Epithelial cell of proximal tubule (primary cell): ENCODE data around the gene AKT1S1. TPM values are rescaled to one million over a fixed set of nuclear protein-coding genes. Genes with fewer than 3 reads are reported as not detected.

Experiments used
- DNase-seq: peaks from one replicate; pipeline ENCODE4 v3.0.0-alpha.2; 2011; ENCODE audit warnings: low read depth
- H3K4me3 ChIP-seq: 2 replicates; pipeline ENCODE4 v1.5.1; 2011; ENCODE audit warnings: low read depth, mild to moderate bottlenecking, low read length
- total RNA-seq: library from RNA; depleted of rRNA; stranded (reverse); fragments of >200 nt; gene quantifications from 2 replicates; pipeline ENCODE4 v1.2.3, GENCODE V29; 2015
- TF ChIP-seq, protein P1 (sequence below): conservative IDR thresholded peaks from 2 replicates; pipeline ENCODE4 v1.5.1; 2012; ENCODE audit warnings: low read depth, mild to moderate bottlenecking, low read length

Gene AKT1S1
- total RNA-seq, 1 donor from 2014 or later: 25.8 TPM

DNA sequence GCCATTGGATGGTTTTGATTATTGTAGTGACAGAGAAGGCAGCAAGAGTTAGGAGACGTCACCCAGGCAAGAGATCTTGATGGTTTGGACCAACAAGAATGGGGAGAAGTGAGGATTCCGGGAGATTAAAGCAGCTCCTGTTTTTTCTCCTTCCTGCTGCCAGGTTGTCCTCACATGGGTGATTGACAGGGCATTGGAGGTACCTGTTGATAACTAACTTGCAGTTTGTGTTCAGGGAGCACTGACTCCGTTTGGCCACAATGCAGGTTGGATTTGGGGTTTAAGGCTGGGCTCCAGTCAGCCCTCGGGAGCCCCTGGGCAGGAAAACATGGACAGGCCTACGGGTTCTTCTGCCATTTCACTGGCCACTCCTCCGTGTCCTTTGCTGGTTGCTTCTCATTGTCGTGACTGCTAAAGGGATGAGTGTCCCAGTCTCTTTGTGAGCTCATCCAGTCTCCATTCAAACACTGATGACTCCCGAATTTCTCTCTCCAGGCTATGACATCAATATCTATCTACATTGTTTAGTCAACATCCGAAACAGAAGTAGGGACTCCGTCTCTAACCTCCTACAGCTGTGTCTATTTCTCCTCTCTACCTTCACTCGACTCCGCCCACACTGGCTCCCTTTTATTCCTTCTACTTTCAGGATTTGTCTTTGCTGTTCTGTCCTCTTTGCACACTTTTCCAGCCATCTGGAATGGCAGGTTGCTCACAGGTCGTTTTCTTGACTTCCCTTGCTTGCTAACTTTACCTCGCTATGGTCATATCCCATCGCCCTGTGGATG lies 27.5 kb downstream of the AKT1S1 start:
- no peak for DNase-seq
- TF ChIP-seq, protein P1, sequence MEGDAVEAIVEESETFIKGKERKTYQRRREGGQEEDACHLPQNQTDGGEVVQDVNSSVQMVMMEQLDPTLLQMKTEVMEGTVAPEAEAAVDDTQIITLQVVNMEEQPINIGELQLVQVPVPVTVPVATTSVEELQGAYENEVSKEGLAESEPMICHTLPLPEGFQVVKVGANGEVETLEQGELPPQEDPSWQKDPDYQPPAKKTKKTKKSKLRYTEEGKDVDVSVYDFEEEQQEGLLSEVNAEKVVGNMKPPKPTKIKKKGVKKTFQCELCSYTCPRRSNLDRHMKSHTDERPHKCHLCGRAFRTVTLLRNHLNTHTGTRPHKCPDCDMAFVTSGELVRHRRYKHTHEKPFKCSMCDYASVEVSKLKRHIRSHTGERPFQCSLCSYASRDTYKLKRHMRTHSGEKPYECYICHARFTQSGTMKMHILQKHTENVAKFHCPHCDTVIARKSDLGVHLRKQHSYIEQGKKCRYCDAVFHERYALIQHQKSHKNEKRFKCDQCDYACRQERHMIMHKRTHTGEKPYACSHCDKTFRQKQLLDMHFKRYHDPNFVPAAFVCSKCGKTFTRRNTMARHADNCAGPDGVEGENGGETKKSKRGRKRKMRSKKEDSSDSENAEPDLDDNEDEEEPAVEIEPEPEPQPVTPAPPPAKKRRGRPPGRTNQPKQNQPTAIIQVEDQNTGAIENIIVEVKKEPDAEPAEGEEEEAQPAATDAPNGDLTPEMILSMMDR: no peak
- H3K4me3 ChIP-seq: peak overlapping the region; percentile 84

DNA sequence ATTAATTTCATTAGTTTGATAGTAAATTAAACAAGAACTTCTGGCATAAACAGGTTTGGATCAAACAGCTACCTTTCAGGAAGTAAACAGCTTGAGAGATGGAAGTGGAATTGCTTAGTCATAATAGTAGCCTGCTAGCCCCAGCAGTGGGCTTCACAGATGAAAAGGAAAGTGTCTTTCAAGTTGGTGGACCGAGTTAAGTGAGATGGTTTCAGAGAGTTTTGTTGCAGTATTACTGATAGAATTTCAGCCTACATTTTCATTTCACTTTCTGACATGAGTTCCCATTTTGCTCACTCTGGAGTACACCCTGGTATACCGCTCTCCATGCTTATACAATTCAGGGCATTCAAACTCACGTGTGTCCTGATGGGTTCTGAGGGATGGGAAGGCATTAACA lies 28.2 kb downstream of the AKT1S1 start:
- no peak overlapping the region for H3K4me3 ChIP-seq
- TF ChIP-seq, protein P1: no peak
- DNase-seq: no peak

DNA sequence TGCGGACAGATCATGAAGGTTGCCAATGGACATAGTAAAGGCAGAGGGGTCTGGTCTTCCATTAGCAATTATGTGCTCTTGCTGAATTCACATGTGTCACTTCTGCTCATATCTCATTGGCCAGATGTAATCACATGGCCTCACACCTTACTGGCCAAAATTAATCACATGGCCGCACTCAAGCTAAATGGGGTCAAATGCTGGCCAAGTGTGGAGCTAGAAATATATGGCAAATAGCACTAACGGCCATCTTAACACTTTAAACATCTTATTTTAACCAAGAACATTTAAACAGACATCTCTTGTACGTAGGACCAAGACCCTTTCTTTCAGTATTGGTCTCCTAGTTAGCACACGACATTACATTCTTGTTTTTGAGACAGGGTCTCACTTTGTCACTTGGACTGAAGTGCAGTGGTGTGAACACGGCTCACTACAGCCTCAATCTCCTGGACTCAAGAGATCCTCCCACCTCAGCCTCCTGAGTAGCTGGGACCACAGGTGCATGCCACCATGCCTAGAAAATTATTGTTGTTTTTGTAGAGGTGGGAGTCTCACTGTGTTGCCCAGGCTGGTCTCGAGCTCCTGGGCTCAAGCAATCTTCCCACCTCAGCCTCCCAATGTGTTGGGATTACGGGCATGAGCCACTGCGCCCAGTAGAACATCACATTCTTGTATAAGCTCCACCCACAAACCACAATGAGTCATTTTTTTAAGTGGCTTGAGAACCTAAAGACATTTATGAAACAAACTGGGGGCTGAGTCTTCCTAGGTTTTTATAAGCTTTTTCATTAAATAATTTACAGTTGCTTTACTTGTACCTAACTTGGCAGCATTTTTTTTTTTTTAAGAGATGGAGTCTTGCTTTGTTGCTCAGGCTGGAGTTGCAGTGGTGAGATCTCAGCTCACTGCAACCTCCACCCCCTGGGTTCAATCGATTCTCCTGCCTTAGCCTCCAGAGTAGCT lies 29.1 kb downstream of the AKT1S1 start:
- DNase-seq: peak; percentile 40
- H3K4me3 ChIP-seq: no peak overlapping the region
- TF ChIP-seq, protein P1: no peak

DNA sequence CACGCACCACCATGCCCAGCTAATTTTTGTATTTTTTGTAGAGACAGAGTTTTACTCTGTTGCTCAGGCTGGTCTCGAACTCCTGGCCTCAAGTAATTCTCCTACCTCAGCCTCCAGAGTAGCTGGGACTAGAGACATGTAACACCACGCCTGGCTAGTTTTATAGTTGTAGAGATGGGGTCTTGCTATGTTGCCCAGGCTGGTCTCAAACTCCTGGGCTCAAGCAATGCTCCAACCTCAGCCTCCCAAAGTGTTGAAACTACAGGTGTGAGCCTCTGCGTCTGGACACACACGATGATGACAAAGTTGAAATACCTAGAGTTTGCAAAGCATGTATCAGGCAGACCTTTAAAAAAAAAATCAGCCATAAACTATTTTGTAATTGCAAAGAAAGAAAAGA lies 30.7 kb downstream of the AKT1S1 start:
- no peak for DNase-seq
- no peak overlapping the region for H3K4me3 ChIP-seq
- TF ChIP-seq, protein P1: no peak

DNA sequence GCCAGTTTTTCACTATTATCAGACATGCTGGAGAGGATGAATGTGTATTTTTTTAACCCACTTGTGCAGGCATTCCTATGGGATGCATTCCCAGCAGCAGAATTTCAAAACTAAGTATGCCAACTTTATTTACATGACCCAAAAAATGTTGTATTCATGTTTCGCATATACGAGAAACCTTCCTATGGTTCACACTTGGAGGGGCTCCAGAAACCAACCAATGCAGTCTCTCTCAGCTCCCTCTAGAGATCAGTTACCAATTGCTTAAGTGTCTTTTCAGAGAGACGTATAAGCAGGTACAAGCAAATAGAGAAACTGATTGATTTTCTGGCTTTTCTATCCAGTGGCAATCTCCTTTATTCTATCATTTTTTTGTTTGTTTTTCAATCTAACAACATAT lies 31.7 kb downstream of the AKT1S1 start:
- DNase-seq: no peak
- TF ChIP-seq, protein P1: no peak
- no peak overlapping the region for H3K4me3 ChIP-seq

DNA sequence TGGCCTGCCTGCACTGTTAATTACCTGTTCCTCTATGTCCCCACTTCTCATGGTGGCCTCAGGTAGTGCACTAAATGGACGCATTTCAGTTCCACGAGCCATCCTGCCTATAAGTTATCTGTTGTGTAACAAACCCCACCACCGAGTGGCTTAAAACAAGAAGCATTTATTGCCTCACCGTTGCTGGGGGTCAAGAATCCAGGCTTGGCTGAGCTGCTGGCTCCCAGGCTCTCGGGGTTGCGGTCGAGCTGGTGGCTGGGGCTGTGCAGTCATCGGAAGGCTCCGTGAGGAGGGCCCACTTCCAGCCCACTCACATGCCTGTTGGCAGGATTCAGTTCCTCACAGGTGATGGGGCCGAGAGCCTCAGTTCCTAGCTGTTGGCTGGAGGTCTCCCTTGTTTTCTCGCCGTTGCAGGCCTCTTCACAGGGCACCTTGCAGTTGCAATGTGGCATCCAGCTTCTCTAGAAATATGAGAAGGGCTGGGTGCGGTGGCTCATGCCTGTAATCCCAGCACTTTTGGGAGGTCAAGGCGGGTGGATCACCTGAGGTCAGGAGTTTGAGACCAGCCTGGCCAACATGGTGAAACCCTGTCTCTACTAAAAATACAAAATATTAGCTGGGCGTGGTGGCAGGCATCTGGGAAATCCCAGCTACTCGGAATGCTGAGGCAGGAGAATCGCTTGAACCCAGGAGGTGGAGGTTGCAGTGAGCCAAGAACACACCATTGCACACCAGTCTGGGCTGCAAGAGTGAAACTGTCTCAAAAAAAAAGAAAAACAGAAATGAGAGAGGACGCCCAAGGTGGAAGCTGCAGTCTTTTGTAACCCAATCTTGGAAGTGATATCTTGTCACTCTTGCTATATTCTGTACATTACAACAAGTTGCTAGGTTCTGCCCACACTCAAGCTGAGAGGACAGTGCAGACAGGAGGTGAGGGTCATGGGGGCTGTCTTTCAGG lies 32.7 kb downstream of the AKT1S1 start:
- TF ChIP-seq, protein P1: no peak
- no peak overlapping the region for H3K4me3 ChIP-seq
- DNase-seq: no peak
